Prostate gland (tissue), 2 donors: Measurements from ENCODE around the gene DCUN1D5.

Source experiments
- CTCF ChIP-seq, 4 experiments: fragments of 200-600 bp in 2 of 4; fragments of 450-650 bp in 2 of 4; sonication (generic) in 2 of 4; IDR thresholded peaks; 1 replicate in 3 of 4; 2 replicates in 1 of 4; pipeline ENCODE4 v1.5.1; 2016 to 2019; ENCODE audit warnings: antibody characterized with exemption in 4 of 4, mild to moderate bottlenecking in 2 of 4, moderate library complexity in 2 of 4
- POLR2A ChIP-seq: fragments of 450-650 bp; IDR thresholded peaks from one replicate; pipeline ENCODE4 v1.6.1; 2016; ENCODE audit warnings: antibody characterized with exemption, mild to moderate bottlenecking
- POLR2AphosphoS5 ChIP-seq: sonication (generic); formaldehyde crosslinking; IDR thresholded peaks from one replicate; pipeline ENCODE4 v1.6.1; 2017; ENCODE audit warnings: antibody characterized with exemption

GRCh38 chr11:103035791-103036434, 56.0 kb downstream of the DCUN1D5 start:
- TF ChIP-seq CTCF (IDR thresholded peaks at IDR 0.05), result peak in 3 of 4 experiments; percentile 47 to 49 (median 49)
- no peak for TF ChIP-seq POLR2AphosphoS5
- TF ChIP-seq POLR2A, result no peak
